HCT116 (cell line): ENCODE data around the gene CHMP2A. TPM values are rescaled to one million over a fixed set of nuclear protein-coding genes. Genes with fewer than 3 reads are reported as not detected.

ENCODE experiments used
- ATAC-seq: fragments of 200-7000 bp; cut with Tn5 transposase; 2 replicates; pipeline ENCODE4 v1.9.1; 2020; ENCODE audit warnings: mild to moderate bottlenecking, moderate library complexity
- BruUV-seq: library from RNA; stranded (reverse); fragments of 400-500 nt; replicated peaks from 2 replicates; lab custom pipeline; 2021; lab: Mats Ljungman, UMichigan
- CTCF ChIA-PET: fragments of 300-600 bp; sonication (Branson Sonifier 250); formaldehyde crosslinking; loops from one replicate; lab custom pipeline; 2021; ENCODE audit warnings: antibody characterized with exemption; lab: Charles Lee
- POLR2A ChIA-PET: fragments of 300-600, 350-600 bp; sonication (Branson Sonifier 250); formaldehyde crosslinking; loops from one replicate; lab custom pipeline; 2021; ENCODE audit warnings: antibody characterized with exemption; lab: Charles Lee
- RAD21 ChIA-PET, 2 experiments: fragments of 300-600 bp; sonication (Branson Sonifier 250); formaldehyde crosslinking; loops; one replicate each; lab custom pipeline; 2023; ENCODE audit warnings: low total read pairs in 2 of 2; ENCODE audit not compliant: uncharacterized antibody in 2 of 2, unreplicated experiment in 2 of 2, low non-redundant PET in 1 of 2; lab: Charles Lee
- DNase-seq: peaks from one replicate; pipeline ENCODE4 v3.0.0-alpha.2; 2010; ENCODE audit warnings: low read depth, low spot score
- H2AFZ ChIP-seq: fragments of 200-600 bp; shearing (Covaris generic), sonication (generic); 2 replicates; pipeline ENCODE4 v1.6.1; 2017; ENCODE audit warnings: low read depth, mixed run types, mixed read lengths, antibody characterized with exemption, low read length; ENCODE audit not compliant: poor library complexity, severe bottlenecking
- H3K27ac ChIP-seq: 2 replicates; pipeline ENCODE4 v1.5.1; 2012; ENCODE audit warnings: low read depth, low read length
- H3K27me3 ChIP-seq: fragments of 200-600 bp; sonication (generic); 2 replicates; pipeline ENCODE4 v1.6.1; 2016; ENCODE audit warnings: mixed run types, low read length, mixed read lengths; ENCODE audit not compliant: insufficient read depth
- H3K36me3 ChIP-seq, 2 experiments: fragments of 200-500 bp in 1 of 2; fragments of 200-600 bp in 1 of 2; sonication (Bioruptor generic) in 1 of 2; sonication (generic) in 1 of 2; 2 replicates each; pipeline versions ENCODE4 v1.5.1 to v1.6.1; 2014 to 2016; ENCODE audit warnings: low read length in 2 of 2, inconsistent platforms in 1 of 2, mixed read lengths in 1 of 2, mixed run types in 1 of 2; ENCODE audit not compliant: insufficient read depth in 2 of 2, control insufficient read depth in 1 of 2
- H3K4me1 ChIP-seq, 2 experiments: fragments of 200-600 bp in 1 of 2; sonication (generic) in 1 of 2; 2 replicates each; pipeline versions ENCODE4 v1.5.1 to v1.6.1; 2012 to 2017; ENCODE audit warnings: low read length in 2 of 2, inconsistent platforms in 1 of 2, mild to moderate bottlenecking in 1 of 2, mixed read lengths in 1 of 2, mixed run types in 1 of 2, moderate library complexity in 1 of 2; ENCODE audit not compliant: insufficient read depth in 2 of 2, control insufficient read depth in 1 of 2
- H3K4me2 ChIP-seq: fragments of 200-600 bp; sonication (generic); 2 replicates; pipeline ENCODE4 v1.6.1; 2017; ENCODE audit warnings: mixed run types, low read length, mixed read lengths
- H3K4me3 ChIP-seq, 2 experiments: fragments of 200-600 bp in 1 of 2; sonication (generic) in 1 of 2; replicated peaks in 1 of 2; 2 replicates each; pipeline ENCODE4 v1.5.1; 2011 to 2016; ENCODE audit warnings: low read length in 2 of 2, control low read depth in 1 of 2, low read depth in 1 of 2, mild to moderate bottlenecking in 1 of 2, mixed read lengths in 1 of 2, mixed run types in 1 of 2
- H3K79me2 ChIP-seq: fragments of 200-600 bp; sonication (generic); 2 replicates; pipeline ENCODE4 v1.6.1; 2017; ENCODE audit warnings: mild to moderate bottlenecking, mixed run types, low read length, moderate library complexity, mixed read lengths; ENCODE audit not compliant: insufficient read depth
- H3K9ac ChIP-seq: fragments of 200-600 bp; sonication (generic); 2 replicates; pipeline ENCODE4 v1.6.1; 2016; ENCODE audit warnings: low read length, mixed read lengths
- H3K9me2 ChIP-seq: fragments of 200-600 bp; sonication (generic), shearing (Covaris generic); 2 replicates; pipeline ENCODE4 v1.6.1; 2017; ENCODE audit warnings: mixed run types, mild to moderate bottlenecking, moderate library complexity; ENCODE audit not compliant: insufficient read depth
- H3K9me3 ChIP-seq, 2 experiments: fragments of 200-500 bp in 1 of 2; fragments of 200-600 bp in 1 of 2; sonication (Bioruptor generic) in 1 of 2; sonication (generic) in 1 of 2; 2 replicates each; pipeline ENCODE4 v1.6.1; 2014 to 2017; ENCODE audit warnings: low read length in 2 of 2, mixed read lengths in 2 of 2, inconsistent platforms in 1 of 2, low read depth in 1 of 2, mild to moderate bottlenecking in 1 of 2, mixed run types in 1 of 2, moderate library complexity in 1 of 2; ENCODE audit not compliant: control insufficient read depth in 1 of 2, insufficient read depth in 1 of 2
- H4K20me1 ChIP-seq: fragments of 200-600 bp; sonication (generic), shearing (Covaris generic); 2 replicates; pipeline ENCODE4 v1.6.1; 2017; ENCODE audit warnings: mixed run types, mild to moderate bottlenecking, moderate library complexity; ENCODE audit not compliant: insufficient read depth
- CBX3 ChIP-seq: IDR thresholded peaks from 2 replicates; pipeline ENCODE4 v1.6.1; 2012; ENCODE audit warnings: low read depth
- CEBPB ChIP-seq: IDR thresholded peaks from 2 replicates; pipeline ENCODE4 v1.6.1; 2012; ENCODE audit warnings: low read depth
- EGR1 ChIP-seq: IDR thresholded peaks from 2 replicates; pipeline ENCODE4 v1.6.1; 2012; ENCODE audit warnings: low read depth
- ELF1 ChIP-seq: IDR thresholded peaks from 2 replicates; pipeline ENCODE4 v1.6.1; 2012; ENCODE audit warnings: low read depth, borderline replicate concordance
- EZH2 ChIP-seq: fragments of 200-600 bp; sonication (generic); IDR thresholded peaks from 2 replicates; pipeline ENCODE4 v1.6.1; 2017; ENCODE audit warnings: antibody characterized with exemption, mixed run types
- EZH2phosphoT487 ChIP-seq: fragments of 200-600 bp; IDR thresholded peaks from 2 replicates; pipeline ENCODE4 v1.6.1; 2018; ENCODE audit warnings: antibody characterized with exemption, borderline replicate concordance
- JUND ChIP-seq: IDR thresholded peaks from 2 replicates; pipeline ENCODE4 v1.6.1; 2012
- POLR2AphosphoS5 ChIP-seq: IDR thresholded peaks from 2 replicates; pipeline ENCODE4 v1.6.1; 2011; ENCODE audit warnings: mild to moderate bottlenecking, low read depth, low read length, moderate library complexity
- SIN3A ChIP-seq: IDR thresholded peaks from 2 replicates; pipeline ENCODE4 v1.6.1; 2012; ENCODE audit warnings: low read depth
- SP1 ChIP-seq: IDR thresholded peaks from 2 replicates; pipeline ENCODE4 v1.6.1; 2012; ENCODE audit warnings: low read depth
- SRF ChIP-seq: IDR thresholded peaks from 2 replicates; pipeline ENCODE4 v1.6.1; 2012; ENCODE audit warnings: low read depth
- TCF7L2 ChIP-seq: IDR thresholded peaks from 2 replicates; pipeline ENCODE4 v1.7.0; 2011; ENCODE audit warnings: borderline replicate concordance, inconsistent platforms; ENCODE audit not compliant: insufficient read depth, insufficient read length; ENCODE audit errors: extremely low read depth
- ZFX ChIP-seq: fragments of 450-650 bp; IDR thresholded peaks from 2 replicates; pipeline ENCODE4 v1.6.1; 2017
- ZNF274 ChIP-seq: fragments of 200-500 bp; sonication (Bioruptor generic); IDR thresholded peaks from 2 replicates; pipeline ENCODE4 v1.6.1; 2014; ENCODE audit warnings: mild to moderate bottlenecking, low read depth, low read length, inconsistent platforms
- intact Hi-C: fragments of 100-400 bp; cut with micrococcal nuclease; formaldehyde crosslinking; loops from 2 replicates; pipeline ENCODE4 v1.10.0; 2022
- total RNA-seq: library from RNA; stranded (reverse); gene quantifications from one replicate; pipeline ENCODE4 v1.2.1, GENCODE V29; 2021; ENCODE audit not compliant: unreplicated experiment
- TF ChIP-seq, protein P1 (sequence below), 3 experiments: fragments of 200-600 bp in 1 of 3; sonication (generic) in 1 of 3; IDR thresholded peaks in 2 of 3; conservative IDR thresholded peaks in 1 of 3; 2 replicates each; pipeline ENCODE4 v1.5.1; 2012 to 2017; ENCODE audit warnings: low read depth in 2 of 3, low read length in 2 of 3, antibody characterized with exemption in 1 of 3, borderline replicate concordance in 1 of 3, control low read depth in 1 of 3, mild to moderate bottlenecking in 1 of 3, mixed read lengths in 1 of 3, mixed run types in 1 of 3, moderate library complexity in 1 of 3; ENCODE audit not compliant: insufficient read depth in 1 of 3
- TF ChIP-seq, protein P2 (sequence below): IDR thresholded peaks from 2 replicates; pipeline ENCODE4 v1.6.1; 2012
- TF ChIP-seq, protein P3 (sequence below): IDR thresholded peaks from 2 replicates; pipeline ENCODE4 v1.6.1; 2012

CHMP2A gene
- total RNA-seq, 1 experiment from 2014 or later = 125 TPM

DNA sequence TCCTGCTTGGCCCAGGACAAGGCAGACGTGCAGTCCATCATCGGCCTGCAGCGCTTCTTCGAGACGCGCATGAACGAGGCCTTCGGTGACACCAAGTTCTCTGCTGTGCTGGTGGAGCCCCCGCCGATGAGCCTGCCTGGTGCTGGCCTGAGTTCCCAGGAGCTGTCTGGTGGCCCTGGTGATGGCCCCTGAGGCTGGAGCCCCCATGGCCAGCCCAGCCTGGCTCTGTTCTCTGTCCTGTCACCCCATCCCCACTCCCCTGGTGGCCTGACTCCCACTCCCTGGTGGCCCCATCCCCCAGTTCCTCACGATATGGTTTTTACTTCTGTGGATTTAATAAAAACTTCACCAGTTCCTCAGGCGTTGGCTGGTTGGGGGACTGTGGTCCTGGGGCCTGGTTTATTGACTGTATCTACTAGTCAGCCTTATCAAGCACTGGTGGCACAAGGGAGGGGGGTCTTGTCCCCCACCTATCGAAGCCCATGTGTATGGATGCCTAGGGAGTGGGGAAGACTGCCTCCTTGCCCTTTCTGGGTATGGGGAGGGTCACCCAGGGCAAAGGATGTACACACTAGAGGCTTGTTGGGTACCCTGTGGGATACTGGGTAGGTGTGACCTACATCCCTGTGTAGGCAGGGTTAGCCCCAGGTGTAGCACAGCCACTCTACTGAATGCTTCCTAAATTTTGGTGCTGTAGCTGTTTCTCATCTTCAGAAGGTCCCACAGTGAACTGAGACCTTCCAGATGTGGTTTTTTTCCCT, 4.4 kb downstream of the CHMP2A start:
- no peak overlapping the region for H3K27ac ChIP-seq
- peaks cover 52 to 64% of the 10 kb centered on the region in 2 experiments; a peak in 3 of 4 replicates for H3K36me3 ChIP-seq
- H3K4me2 ChIP-seq = no peak overlapping the region
- ChIA-PET RAD21 (no interaction called here), POLR2A (interaction anchor here (0.8 kb wide), 1 partner anchor 9 kb away, joined by 3 read pairs; no protein-coding TSS in a partner anchor), CTCF (interaction anchor here (1.2 kb wide), 1 partner anchor 31 kb away, joined by 3 read pairs; the partner anchor contains the start of gene ZBTB45)
- H2AFZ ChIP-seq = no peak overlapping the region
- H3K9me3 ChIP-seq = no peaks in the 10 kb centered on the region
- H4K20me1 ChIP-seq = peaks cover 25% of the 10 kb centered on the region; the same call in 1 of the 2 replicates
- H3K27me3 ChIP-seq = no peaks in the 10 kb centered on the region
- peaks cover 19 to 29% of the 10 kb centered on the region in 2 experiments; a peak in 3 of 4 replicates for H3K4me1 ChIP-seq
- ATAC-seq (no peak), DNase-seq (no peak)
- TF ChIP-seq SP1 (no peak), EZH2 (no peak), JUND (no peak), POLR2AphosphoS5 (peak; percentile 23; the same call in 1 of the 2 replicates), SIN3A (no peak), ELF1 (no peak)
- H3K9ac ChIP-seq = no peak overlapping the region
- BruUV-seq = no TSS peak
- intact Hi-C loops = no loop called here
- no peak overlapping the region for H3K4me3 ChIP-seq
- peaks cover 76% of the 10 kb centered on the region for H3K79me2 ChIP-seq
- H3K9me2 ChIP-seq = no peaks in the 10 kb centered on the region

DNA sequence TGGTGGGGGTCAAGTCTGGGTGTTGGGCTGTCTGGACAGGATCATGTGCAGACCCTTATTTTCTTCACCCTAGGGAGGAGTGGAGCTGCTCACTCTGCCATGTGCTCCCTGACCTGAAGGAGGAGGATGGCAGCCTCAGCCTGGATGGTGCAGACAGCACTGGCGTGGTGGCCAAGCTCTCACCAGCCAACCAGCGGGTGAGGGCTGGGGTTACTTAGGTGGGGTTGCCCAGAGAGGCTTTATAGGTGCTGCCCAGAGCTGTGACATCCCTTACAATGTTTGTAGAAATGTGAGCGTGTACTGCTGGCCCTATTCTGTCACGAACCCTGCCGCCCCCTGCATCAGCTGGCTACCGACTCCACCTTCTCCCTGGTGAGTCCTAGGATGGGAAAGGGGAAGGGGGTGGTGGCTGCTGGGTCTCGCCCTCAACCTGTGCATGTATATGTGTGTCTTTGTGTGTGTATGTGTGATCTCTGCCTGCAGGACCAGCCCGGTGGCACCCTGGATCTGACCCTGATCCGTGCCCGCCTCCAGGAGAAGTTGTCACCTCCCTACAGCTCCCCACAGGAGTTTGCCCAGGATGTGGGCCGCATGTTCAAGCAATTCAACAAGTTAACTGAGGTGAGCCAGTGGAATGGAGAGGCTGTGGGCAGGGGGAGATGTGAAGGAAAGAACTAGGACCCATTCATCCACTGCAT, 5.1 kb downstream of the CHMP2A start:
- no peaks in the 10 kb centered on the region for H3K27me3 ChIP-seq
- ChIA-PET POLR2A (interaction anchor here (0.8 kb wide), 1 partner anchor 10 kb away, joined by 3 read pairs; no protein-coding TSS in a partner anchor), RAD21 (no interaction called here), CTCF (no interaction called here)
- peak overlapping the region; percentile 10; the same call in 1 of the 2 replicates for H3K27ac ChIP-seq
- H3K9ac ChIP-seq = no peak overlapping the region
- DNase-seq = no peak
- no peak overlapping the region for H2AFZ ChIP-seq
- peaks cover 52 to 65% of the 10 kb centered on the region in 2 experiments; a peak in 3 of 4 replicates for H3K36me3 ChIP-seq
- BruUV-seq = no TSS peak
- no peak overlapping the region for H3K4me2 ChIP-seq
- H3K4me3 ChIP-seq = no peak overlapping the region
- H3K4me1 ChIP-seq = peaks cover 19 to 27% of the 10 kb centered on the region in 2 experiments; a peak in 3 of 4 replicates
- ATAC-seq = no peak
- no peaks in the 10 kb centered on the region for H3K9me3 ChIP-seq
- H3K9me2 ChIP-seq = no peaks in the 10 kb centered on the region
- peaks cover 32% of the 10 kb centered on the region; the same call in 1 of the 2 replicates for H4K20me1 ChIP-seq
- peaks cover 83% of the 10 kb centered on the region for H3K79me2 ChIP-seq
- intact Hi-C loops = no loop called here
- TF ChIP-seq SRF = no peak
- TF ChIP-seq EZH2 = no peak
- TF ChIP-seq, protein P1, sequence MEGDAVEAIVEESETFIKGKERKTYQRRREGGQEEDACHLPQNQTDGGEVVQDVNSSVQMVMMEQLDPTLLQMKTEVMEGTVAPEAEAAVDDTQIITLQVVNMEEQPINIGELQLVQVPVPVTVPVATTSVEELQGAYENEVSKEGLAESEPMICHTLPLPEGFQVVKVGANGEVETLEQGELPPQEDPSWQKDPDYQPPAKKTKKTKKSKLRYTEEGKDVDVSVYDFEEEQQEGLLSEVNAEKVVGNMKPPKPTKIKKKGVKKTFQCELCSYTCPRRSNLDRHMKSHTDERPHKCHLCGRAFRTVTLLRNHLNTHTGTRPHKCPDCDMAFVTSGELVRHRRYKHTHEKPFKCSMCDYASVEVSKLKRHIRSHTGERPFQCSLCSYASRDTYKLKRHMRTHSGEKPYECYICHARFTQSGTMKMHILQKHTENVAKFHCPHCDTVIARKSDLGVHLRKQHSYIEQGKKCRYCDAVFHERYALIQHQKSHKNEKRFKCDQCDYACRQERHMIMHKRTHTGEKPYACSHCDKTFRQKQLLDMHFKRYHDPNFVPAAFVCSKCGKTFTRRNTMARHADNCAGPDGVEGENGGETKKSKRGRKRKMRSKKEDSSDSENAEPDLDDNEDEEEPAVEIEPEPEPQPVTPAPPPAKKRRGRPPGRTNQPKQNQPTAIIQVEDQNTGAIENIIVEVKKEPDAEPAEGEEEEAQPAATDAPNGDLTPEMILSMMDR (IDR thresholded peaks at IDR 0.05 in 2 of 3, conservative IDR thresholded peaks at IDR 0.05 in 1 of 3; ENCODE audit: borderline replicate concordance in 1 of 3, insufficient read depth in 1 of 3, low read depth in 2 of 3, low read length in 2 of 3) = no peak
- TF ChIP-seq, protein P2, sequence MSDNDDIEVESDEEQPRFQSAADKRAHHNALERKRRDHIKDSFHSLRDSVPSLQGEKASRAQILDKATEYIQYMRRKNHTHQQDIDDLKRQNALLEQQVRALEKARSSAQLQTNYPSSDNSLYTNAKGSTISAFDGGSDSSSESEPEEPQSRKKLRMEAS = no peak
- no peak for TF ChIP-seq EGR1
- TF ChIP-seq TCF7L2 = no peak
- TF ChIP-seq, protein P3, sequence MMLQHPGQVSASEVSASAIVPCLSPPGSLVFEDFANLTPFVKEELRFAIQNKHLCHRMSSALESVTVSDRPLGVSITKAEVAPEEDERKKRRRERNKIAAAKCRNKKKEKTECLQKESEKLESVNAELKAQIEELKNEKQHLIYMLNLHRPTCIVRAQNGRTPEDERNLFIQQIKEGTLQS = no peak
- no peak for TF ChIP-seq SIN3A
- no peak for TF ChIP-seq CEBPB
- no peak for TF ChIP-seq SP1
- TF ChIP-seq POLR2AphosphoS5 = no peak
- no peak for TF ChIP-seq ZNF274
- no peak for TF ChIP-seq EZH2phosphoT487
- TF ChIP-seq ZFX = no peak
- TF ChIP-seq CBX3 = no peak
